ENCODE data around the gene CFAP107. TPM values are rescaled to one million over a fixed set of nuclear protein-coding genes. Genes with fewer than 3 reads are reported as not detected.
"Not testable (repeated sequence)": the region's sequence is repeated elsewhere in the genome, so short reads cannot be mapped to it uniquely, and the experiment has no call there.

Gene CFAP107
- total and polyA plus RNA-seq, 9 donors, result 0.26 to 2.3 (median 0.95) TPM

- H3K27ac ChIP-seq (ENCODE audit: low read length), result no peak overlapping the region
- H3K4me1 ChIP-seq (ENCODE audit: control insufficient read depth, insufficient read depth, low read length), result no peaks in the 10 kb centered on the region
- no peak for DNase-seq
- H3K27me3 ChIP-seq (ENCODE audit: control insufficient read depth, insufficient read depth, low read length), result no peaks in the 10 kb centered on the region
- no peaks in the 10 kb centered on the region for H3K9me3 ChIP-seq (replicated peaks; ENCODE audit: control insufficient read depth, low read depth, low read length)
- H3K4me3 ChIP-seq (ENCODE audit: low read length), result no peak overlapping the region
- WGBS (ENCODE audit: insufficient coverage), result 87% methylated on average over 8 of the region's 8 CpGs
- no peaks in the 10 kb centered on the region for H3K36me3 ChIP-seq (ENCODE audit: control insufficient read depth, insufficient read depth, low read length)
These were observed 33.1 kb upstream of the CFAP107 start for GRCh38 chr1:12712929-12713328.

- 78% methylated on average over 4 of the region's 5 CpGs for WGBS (ENCODE audit: insufficient coverage)
These were observed 32.3 kb upstream of the CFAP107 start for GRCh38 chr1:12713651-12714050.

GRCh38 chr1:12714710-12715475, 31.1 kb upstream of the CFAP107 start:
- H3K4me3 ChIP-seq (ENCODE audit: low read length), result no peak overlapping the region
- H3K4me1 ChIP-seq (ENCODE audit: control insufficient read depth, insufficient read depth, low read length), result no peaks in the 10 kb centered on the region
- H3K27me3 ChIP-seq (ENCODE audit: control insufficient read depth, insufficient read depth, low read length), result no peaks in the 10 kb centered on the region
- no peak overlapping the region for H3K27ac ChIP-seq (ENCODE audit: low read length)
- DNase-seq, result no peak
- 78% methylated on average over 1 of the region's 3 CpGs for WGBS (ENCODE audit: insufficient coverage)
- no peaks in the 10 kb centered on the region for H3K36me3 ChIP-seq (ENCODE audit: control insufficient read depth, insufficient read depth, low read length)
- no peaks in the 10 kb centered on the region for H3K9me3 ChIP-seq (replicated peaks; ENCODE audit: control insufficient read depth, low read depth, low read length)

More at GRCh38 chr1:12713651-12714050, 32.3 kb upstream of the CFAP107 start:
- not testable (repeated sequence) for H3K27me3 ChIP-seq (ENCODE audit: control insufficient read depth, insufficient read depth, low read length); H3K4me3 ChIP-seq (ENCODE audit: low read length); DNase-seq; H3K9me3 ChIP-seq (replicated peaks; ENCODE audit: control insufficient read depth, low read depth, low read length); H3K36me3 ChIP-seq (ENCODE audit: control insufficient read depth, insufficient read depth, low read length); H3K27ac ChIP-seq (ENCODE audit: low read length); H3K4me1 ChIP-seq (ENCODE audit: control insufficient read depth, insufficient read depth, low read length)

- H3K36me3 ChIP-seq (ENCODE audit: control insufficient read depth, insufficient read depth, low read length), result no peaks in the 10 kb centered on the region
- WGBS (ENCODE audit: insufficient coverage), result 85% methylated on average over 8 of the region's 8 CpGs
- H3K4me1 ChIP-seq (ENCODE audit: control insufficient read depth, insufficient read depth, low read length), result no peaks in the 10 kb centered on the region
- H3K27me3 ChIP-seq (ENCODE audit: control insufficient read depth, insufficient read depth, low read length), result no peaks in the 10 kb centered on the region
- no peaks in the 10 kb centered on the region for H3K9me3 ChIP-seq (replicated peaks; ENCODE audit: control insufficient read depth, low read depth, low read length)
- DNase-seq, result no peak
- H3K4me3 ChIP-seq (ENCODE audit: low read length), result no peak within 1 kb of the TSS
- no peak within 1 kb of the TSS for H3K27ac ChIP-seq (ENCODE audit: low read length)
These were observed 30.0 kb upstream of the CFAP107 start, which contains the start of gene AADACL3 for GRCh38 chr1:12715896-12716437. TSS of gene AADACL3 (plus strand) at chr1:12716110. CDS start at chr1:12716177, 67 bp downstream.

- no peak for DNase-seq
- Histone ChIP-seq H3K27ac (ENCODE audit: low read length) (no peak overlapping the region), H3K4me3 (ENCODE audit: low read length) (no peak overlapping the region), H3K36me3 (ENCODE audit: control insufficient read depth, insufficient read depth, low read length) (no peaks in the 10 kb centered on the region), H3K9me3 (replicated peaks; ENCODE audit: control insufficient read depth, low read depth, low read length) (no peaks in the 10 kb centered on the region), H3K4me1 (ENCODE audit: control insufficient read depth, insufficient read depth, low read length) (no peaks in the 10 kb centered on the region), H3K27me3 (ENCODE audit: control insufficient read depth, insufficient read depth, low read length) (no peaks in the 10 kb centered on the region)
- WGBS (ENCODE audit: insufficient coverage), result 67% methylated on average over 3 of the region's 7 CpGs
These were observed 28.6 kb upstream of the CFAP107 start for GRCh38 chr1:12717301-12717838.

GRCh38 chr1:12722626-12723025, 23.4 kb upstream of the CFAP107 start:
- no CpG with 5 or more reads among the region's 1 CpG for WGBS (ENCODE audit: insufficient coverage)
- Histone ChIP-seq H3K27me3 (ENCODE audit: control insufficient read depth, insufficient read depth, low read length) (no peaks in the 10 kb centered on the region), H3K4me3 (ENCODE audit: low read length) (no peak overlapping the region), H3K9me3 (replicated peaks; ENCODE audit: control insufficient read depth, low read depth, low read length) (no peaks in the 10 kb centered on the region), H3K27ac (ENCODE audit: low read length) (no peak overlapping the region), H3K36me3 (ENCODE audit: control insufficient read depth, insufficient read depth, low read length) (no peaks in the 10 kb centered on the region), H3K4me1 (ENCODE audit: control insufficient read depth, insufficient read depth, low read length) (no peaks in the 10 kb centered on the region)
- no peak for DNase-seq

GRCh38 chr1:12728391-12728790, 17.6 kb upstream of the CFAP107 start:
- WGBS (ENCODE audit: insufficient coverage), result no CpG with 5 or more reads among the region's 2 CpGs
- no peaks in the 10 kb centered on the region for H3K27me3 ChIP-seq (ENCODE audit: control insufficient read depth, insufficient read depth, low read length)
- no peaks in the 10 kb centered on the region for H3K4me1 ChIP-seq (ENCODE audit: control insufficient read depth, insufficient read depth, low read length)

GRCh38 chr1:12730156-12730555, 15.8 kb upstream of the CFAP107 start:
- no CpG with 5 or more reads among the region's 1 CpG for WGBS (ENCODE audit: insufficient coverage)
- Histone ChIP-seq H3K36me3 (ENCODE audit: control insufficient read depth, insufficient read depth, low read length) (no peaks in the 10 kb centered on the region), H3K27ac (ENCODE audit: low read length) (no peak overlapping the region), H3K27me3 (ENCODE audit: control insufficient read depth, insufficient read depth, low read length) (no peaks in the 10 kb centered on the region), H3K4me1 (ENCODE audit: control insufficient read depth, insufficient read depth, low read length) (no peaks in the 10 kb centered on the region), H3K4me3 (ENCODE audit: low read length) (no peak overlapping the region), H3K9me3 (replicated peaks; ENCODE audit: control insufficient read depth, low read depth, low read length) (peaks cover 12% of the 10 kb centered on the region)
- no peak for DNase-seq

More at GRCh38 chr1:12728391-12728790, 17.6 kb upstream of the CFAP107 start:
- Histone ChIP-seq H3K9me3 (replicated peaks; ENCODE audit: control insufficient read depth, low read depth, low read length) (peaks cover 12% of the 10 kb centered on the region), H3K27ac (ENCODE audit: low read length) (no peak overlapping the region), H3K36me3 (ENCODE audit: control insufficient read depth, insufficient read depth, low read length) (no peaks in the 10 kb centered on the region), H3K4me3 (ENCODE audit: low read length) (no peak overlapping the region)
- no peak for DNase-seq

- not testable (repeated sequence) for H3K27me3 ChIP-seq (ENCODE audit: control insufficient read depth, insufficient read depth, low read length); H3K27ac ChIP-seq (ENCODE audit: low read length); DNase-seq; H3K4me1 ChIP-seq (ENCODE audit: control insufficient read depth, insufficient read depth, low read length); H3K4me3 ChIP-seq (ENCODE audit: low read length); H3K36me3 ChIP-seq (ENCODE audit: control insufficient read depth, insufficient read depth, low read length)
- WGBS (ENCODE audit: insufficient coverage), result no CpG with 5 or more reads among the region's 2 CpGs
- H3K9me3 ChIP-seq (replicated peaks; ENCODE audit: control insufficient read depth, low read depth, low read length), result peaks cover 12% of the 10 kb centered on the region
These were observed 14.9 kb upstream of the CFAP107 start for GRCh38 chr1:12731084-12731483.

- no peaks in the 10 kb centered on the region for H3K4me1 ChIP-seq (ENCODE audit: control insufficient read depth, insufficient read depth, low read length)
- H3K27ac ChIP-seq (ENCODE audit: low read length), result no peak overlapping the region
- no peak overlapping the region for H3K4me3 ChIP-seq (ENCODE audit: low read length)
- peaks cover 4% of the 10 kb centered on the region for H3K9me3 ChIP-seq (replicated peaks; ENCODE audit: control insufficient read depth, low read depth, low read length)
- whole genome bisulfite sequencing (ENCODE audit: insufficient coverage), result 67% methylated on average over 1 of the region's 3 CpGs
- H3K36me3 ChIP-seq (ENCODE audit: control insufficient read depth, insufficient read depth, low read length), result no peaks in the 10 kb centered on the region
- no peak for DNase-seq
- H3K27me3 ChIP-seq (ENCODE audit: control insufficient read depth, insufficient read depth, low read length), result no peaks in the 10 kb centered on the region
These were observed 11.3 kb upstream of the CFAP107 start for GRCh38 chr1:12734651-12735050.

All from muscle of leg (tissue), 11 donors.